Left lung (tissue), 10 donors: Measurements from ENCODE around the gene GRIA4. TPM values are rescaled to one million over a fixed set of nuclear protein-coding genes. Genes with fewer than 3 reads are reported as not detected.

Experiments
- ATAC-seq: fragments of 200-7000 bp; cut with Tn5 transposase; one replicate; pipeline ENCODE4 v1.9.1; 2020; ENCODE audit warnings: moderate library complexity
- DNase-seq, 4 donors: peaks; one replicate each; pipeline ENCODE4 v3.0.0-alpha.2; 2013 to 2020
- H3K27ac ChIP-seq, 2 donors: fragments of 200-600 bp; sonication (generic) in 1 of 2; one replicate each; pipeline versions ENCODE4 v1.5.0 to v1.8.0; 2020 to 2021
- H3K27me3 ChIP-seq, 2 donors: fragments of 200-600 bp; sonication (generic) in 1 of 2; one replicate each; pipeline versions ENCODE4 v1.5.0 to v1.8.0; 2020 to 2021
- H3K36me3 ChIP-seq, 2 donors: fragments of 200-600 bp; sonication (generic) in 1 of 2; one replicate each; pipeline versions ENCODE4 v1.5.0 to v1.8.0; 2020 to 2021
- H3K4me1 ChIP-seq, 2 donors: fragments of 200-600 bp; one replicate each; pipeline ENCODE4 v1.8.0; 2021
- H3K4me3 ChIP-seq, 2 donors: fragments of 200-600 bp; sonication (generic) in 1 of 2; one replicate each; pipeline versions ENCODE4 v1.5.0 to v1.8.0; 2020 to 2021; ENCODE audit warnings: mild to moderate bottlenecking in 1 of 2
- H3K9me3 ChIP-seq, 2 donors: fragments of 200-600 bp; sonication (generic) in 1 of 2; one replicate each; pipeline versions ENCODE4 v1.5.0 to v1.8.0; 2020 to 2021
- intact Hi-C, 2 donors: fragments of 100-400 bp; cut with DNase I; formaldehyde crosslinking; loops; one replicate each; pipeline versions ENCODE4 v1.11.2 to v1.14.2; 2022
- polyA plus RNA-seq, 6 donors: library from polyadenylated mRNA; unstranded; fragments of 120-200 nt; gene quantifications; one replicate each; pipeline ENCODE4 v1.2.1, GENCODE V29; 2013; ENCODE audit not compliant: insufficient read length in 6 of 6
- total RNA-seq, 2 donors: library from RNA; stranded (reverse); fragmentation: NEBNext Ultra II Directional; extraction: Animal tissue kit (Norgen Biotek cat#: 25700); gene quantifications; one replicate each; pipeline ENCODE4 v1.2.1, GENCODE V29; 2021
- TF ChIP-seq, protein P1 (sequence below), 2 donors: fragments of 200-600 bp; sonication (generic) in 1 of 2; IDR thresholded peaks; one replicate each; pipeline versions ENCODE4 v1.5.0 to v1.8.0; 2021; ENCODE audit warnings: antibody characterized with exemption in 2 of 2
- donor health status: DM: no; HTN: yes; CAD: no.
- donor health status: DM: no; HTN: no; CAD: no.

The GRIA4 gene
- total and polyA plus RNA-seq, 8 donors, result 0.27 to 0.98 (median 0.63) TPM; not detected in 2

DNA sequence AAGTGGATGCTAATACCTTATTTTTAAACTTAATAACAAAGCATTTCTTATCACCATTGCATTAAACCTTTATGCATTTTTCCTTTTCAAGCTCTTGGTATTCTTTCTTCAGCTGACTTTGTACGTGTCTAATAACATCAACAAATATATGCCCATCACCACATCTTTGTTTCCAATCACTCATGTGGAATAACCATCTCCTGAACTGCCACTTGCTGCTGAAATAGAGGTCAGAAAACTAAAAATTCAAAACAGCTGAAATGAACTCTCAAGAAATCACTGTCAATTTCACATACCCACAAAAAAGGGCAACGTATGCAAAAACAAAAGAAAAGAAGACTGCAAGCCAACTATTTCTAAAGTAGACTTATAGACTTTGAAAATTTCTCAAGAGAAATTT is 404.7 kb downstream of the GRIA4 start:
- DNase-seq (no peak), ATAC-seq (no peak)
- Histone ChIP-seq H3K9me3 (no peaks in the 10 kb centered on the region), H3K4me3 (no peak overlapping the region), H3K4me1 (peaks cover 6 to 8% of the 10 kb centered on the region in 2 donors), H3K36me3 (peaks cover 0 to 19% of the 10 kb centered on the region in 2 donors), H3K27me3 (no peaks in the 10 kb centered on the region), H3K27ac (no peak overlapping the region)
- intact Hi-C loops, result no loop called here
- TF ChIP-seq, protein P1, sequence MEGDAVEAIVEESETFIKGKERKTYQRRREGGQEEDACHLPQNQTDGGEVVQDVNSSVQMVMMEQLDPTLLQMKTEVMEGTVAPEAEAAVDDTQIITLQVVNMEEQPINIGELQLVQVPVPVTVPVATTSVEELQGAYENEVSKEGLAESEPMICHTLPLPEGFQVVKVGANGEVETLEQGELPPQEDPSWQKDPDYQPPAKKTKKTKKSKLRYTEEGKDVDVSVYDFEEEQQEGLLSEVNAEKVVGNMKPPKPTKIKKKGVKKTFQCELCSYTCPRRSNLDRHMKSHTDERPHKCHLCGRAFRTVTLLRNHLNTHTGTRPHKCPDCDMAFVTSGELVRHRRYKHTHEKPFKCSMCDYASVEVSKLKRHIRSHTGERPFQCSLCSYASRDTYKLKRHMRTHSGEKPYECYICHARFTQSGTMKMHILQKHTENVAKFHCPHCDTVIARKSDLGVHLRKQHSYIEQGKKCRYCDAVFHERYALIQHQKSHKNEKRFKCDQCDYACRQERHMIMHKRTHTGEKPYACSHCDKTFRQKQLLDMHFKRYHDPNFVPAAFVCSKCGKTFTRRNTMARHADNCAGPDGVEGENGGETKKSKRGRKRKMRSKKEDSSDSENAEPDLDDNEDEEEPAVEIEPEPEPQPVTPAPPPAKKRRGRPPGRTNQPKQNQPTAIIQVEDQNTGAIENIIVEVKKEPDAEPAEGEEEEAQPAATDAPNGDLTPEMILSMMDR (IDR thresholded peaks at IDR 0.05), result no peak

GRCh38 chr11:106015066-106015465 is 405.2 kb downstream of the GRIA4 start:
- ATAC-seq (no peak), DNase-seq (no peak)
- Histone ChIP-seq H3K4me1 (peaks cover 6 to 12% of the 10 kb centered on the region in 2 donors), H3K27me3 (no peaks in the 10 kb centered on the region), H3K27ac (no peak overlapping the region), H3K9me3 (no peaks in the 10 kb centered on the region), H3K4me3 (no peak overlapping the region), H3K36me3 (peaks cover 0 to 14% of the 10 kb centered on the region in 2 donors)
- TF ChIP-seq, protein P1 (IDR thresholded peaks at IDR 0.05), result no peak
- intact Hi-C loops, result no loop called here

DNA sequence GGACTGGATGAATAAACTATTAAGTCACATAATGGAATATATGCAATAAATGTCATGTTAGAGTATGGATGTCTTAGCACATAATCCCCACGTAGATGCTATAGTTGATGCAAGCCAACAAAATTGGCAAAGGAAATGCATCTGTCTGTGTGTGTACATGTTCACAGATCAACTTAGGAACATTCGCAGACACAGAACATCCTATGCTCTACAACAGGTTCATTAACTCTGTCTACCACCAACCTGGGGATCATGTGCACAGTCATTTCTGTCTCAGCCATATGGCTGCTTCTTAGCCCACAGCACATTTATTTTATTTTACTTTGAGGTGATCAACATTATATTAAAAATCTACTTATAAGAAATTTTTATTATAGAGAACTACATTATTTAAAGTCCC is 407.2 kb downstream of the GRIA4 start:
- TF ChIP-seq, protein P1 (IDR thresholded peaks at IDR 0.05), result no peak
- no peak for ATAC-seq
- DNase-seq, result no peak

DNA sequence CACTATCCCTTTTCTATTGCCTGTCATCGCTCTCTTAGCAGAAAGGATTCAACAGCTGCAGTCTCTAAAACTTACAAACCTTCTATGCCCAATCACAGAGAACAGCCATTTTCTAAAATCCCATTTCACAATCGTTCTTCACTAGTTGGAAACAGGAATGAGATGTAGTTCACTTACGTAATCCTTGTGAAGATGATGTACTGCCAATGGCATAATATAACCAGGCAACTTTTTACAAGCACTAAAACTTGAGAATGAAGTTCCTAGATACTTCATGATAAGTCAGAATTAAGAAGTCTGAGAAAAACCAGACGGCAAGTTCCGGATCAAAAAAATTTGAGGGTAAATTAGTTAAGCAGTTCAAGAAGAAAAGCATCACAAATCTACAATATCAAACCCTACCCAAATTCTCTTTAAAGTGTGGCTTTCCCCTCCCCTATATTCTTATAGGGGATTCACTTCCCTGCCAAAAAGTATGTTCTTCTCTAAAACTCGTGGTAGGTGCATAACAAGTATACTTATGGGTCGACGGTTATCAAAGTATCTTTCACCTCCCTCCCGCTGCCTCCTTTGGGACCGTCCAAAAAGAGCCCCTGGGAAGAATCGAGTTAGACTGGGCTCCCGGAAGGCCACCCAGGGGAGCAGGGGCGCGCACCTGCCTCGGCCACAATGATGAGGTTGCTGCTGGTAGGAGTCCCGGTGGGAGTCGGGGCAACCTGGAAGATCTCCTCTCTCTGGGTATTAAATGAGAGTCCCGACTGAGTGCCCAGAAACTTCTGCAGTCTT is 411.5 kb downstream of the GRIA4 start:
- ATAC-seq (peak; percentile 10), DNase-seq (peak in 1 of 4 donors; percentile 49)
- peaks cover 0 to 26% of the 10 kb centered on the region in 2 donors for H3K4me1 ChIP-seq

More for the DNA sequence above, 407.2 kb downstream of the GRIA4 start:
- no peaks in the 10 kb centered on the region for H3K27me3 ChIP-seq
- no peaks in the 10 kb centered on the region for H3K9me3 ChIP-seq
- H3K4me3 ChIP-seq, result no peak overlapping the region
- intact Hi-C loops, result no loop called here
- H3K4me1 ChIP-seq, result peaks cover 6 to 26% of the 10 kb centered on the region in 2 donors
- peaks cover 0 to 4% of the 10 kb centered on the region in 2 donors for H3K36me3 ChIP-seq
- no peak overlapping the region for H3K27ac ChIP-seq

More for the DNA sequence above, 411.5 kb downstream of the GRIA4 start:
- Histone ChIP-seq H3K9me3 (peaks cover 0 to 1% of the 10 kb centered on the region in 2 donors), H3K27ac (peak overlapping the region; percentile 74 to 83), H3K36me3 (no peaks in the 10 kb centered on the region), H3K4me3 (peak overlapping the region; percentile 84 to 92), H3K27me3 (no peaks in the 10 kb centered on the region)
- TF ChIP-seq, protein P1 (IDR thresholded peaks at IDR 0.05), result no peak
- intact Hi-C loops, result no loop called here
